Stimulated activated naive CD4-positive, alpha-beta T cell (primary cell): ENCODE results near the gene PTPRN2.
"Not testable (repeated sequence)": the region's sequence is repeated elsewhere in the genome, so short reads cannot be mapped to it uniquely, and the experiment has no call there.

Experiments
- DNase-seq, 6 experiments: peaks; one replicate each; lab custom pipeline; 2025; lab: John Stamatoyannopoulos, UW

The PTPRN2 gene

GRCh38 chr7:158516524-158516923 lies 71.1 kb downstream of the PTPRN2 start:
- DNase-seq = no peak

GRCh38 chr7:158512869-158513268 lies 74.8 kb downstream of the PTPRN2 start:
- DNase-seq = no peak

- no peak for DNase-seq
Measured at GRCh38 chr7:158512042-158512441, 75.6 kb downstream of the PTPRN2 start.

GRCh38 chr7:158508802-158509385 lies 78.7 kb downstream of the PTPRN2 start:
- DNase-seq = no peak

- DNase-seq = not testable (repeated sequence)
Measured at GRCh38 chr7:158508321-158508720, 79.3 kb downstream of the PTPRN2 start.

- no peak for DNase-seq
Measured at GRCh38 chr7:158507917-158508316, 79.7 kb downstream of the PTPRN2 start.

- not testable (repeated sequence) for DNase-seq
Measured at GRCh38 chr7:158507175-158507574, 80.4 kb downstream of the PTPRN2 start.

- DNase-seq = no peak
Measured at GRCh38 chr7:158506626-158507025, 81.0 kb downstream of the PTPRN2 start.

- DNase-seq = no peak
Measured at GRCh38 chr7:158505683-158506082, 81.9 kb downstream of the PTPRN2 start.

GRCh38 chr7:158502068-158502750 lies 85.4 kb downstream of the PTPRN2 start:
- no peak for DNase-seq

GRCh38 chr7:158501393-158502067 lies 86.1 kb downstream of the PTPRN2 start:
- no peak for DNase-seq

- no peak for DNase-seq
Measured at GRCh38 chr7:158500651-158501052, 87.0 kb downstream of the PTPRN2 start.

GRCh38 chr7:158499082-158499455 lies 88.6 kb downstream of the PTPRN2 start:
- no peak for DNase-seq

GRCh38 chr7:158498443-158499081 lies 89.1 kb downstream of the PTPRN2 start:
- no peak for DNase-seq

- DNase-seq = no peak
Measured at GRCh38 chr7:158497627-158498026, 90.0 kb downstream of the PTPRN2 start.

- DNase-seq = no peak
Measured at GRCh38 chr7:158495786-158496185, 91.8 kb downstream of the PTPRN2 start.

GRCh38 chr7:158495216-158495615 lies 92.4 kb downstream of the PTPRN2 start:
- DNase-seq = no peak

- DNase-seq = no peak
Measured at GRCh38 chr7:158494643-158495042, 93.0 kb downstream of the PTPRN2 start.

GRCh38 chr7:158494162-158494586 lies 93.4 kb downstream of the PTPRN2 start:
- no peak for DNase-seq

- no peak for DNase-seq
Measured at GRCh38 chr7:158492367-158492764, 95.3 kb downstream of the PTPRN2 start.

GRCh38 chr7:158491094-158491493 lies 96.5 kb downstream of the PTPRN2 start:
- DNase-seq = no peak

- no peak for DNase-seq
Measured at GRCh38 chr7:158490171-158490782, 97.3 kb downstream of the PTPRN2 start.
